Muscle layer of duodenum (tissue), 2 donors: ENCODE results near the gene NEK11.

Experiments
- H3K27ac ChIP-seq: one replicate; pipeline ENCODE4 v1.7.0; 2013; ENCODE audit warnings: mild to moderate bottlenecking, low read length
- H3K27me3 ChIP-seq: one replicate; pipeline ENCODE4 v1.7.0; 2013; ENCODE audit warnings: low read depth, mild to moderate bottlenecking, control low read depth, low read length
- H3K36me3 ChIP-seq, 2 donors: one replicate each; pipeline ENCODE4 v1.7.0; 2013; ENCODE audit warnings: low read length in 2 of 2, control low read depth in 1 of 2, mild to moderate bottlenecking in 1 of 2; ENCODE audit not compliant: insufficient read depth in 2 of 2, control insufficient read depth in 1 of 2
- H3K4me1 ChIP-seq, 2 donors: one replicate each; pipeline ENCODE4 v1.7.0; 2013; ENCODE audit warnings: low read length in 2 of 2, mild to moderate bottlenecking in 2 of 2, control low read depth in 1 of 2, moderate library complexity in 1 of 2; ENCODE audit not compliant: insufficient read depth in 2 of 2, control insufficient read depth in 1 of 2
- H3K4me3 ChIP-seq, 2 donors: one replicate each; pipeline ENCODE4 v1.7.0; 2013; ENCODE audit warnings: low read length in 2 of 2, low read depth in 1 of 2, mild to moderate bottlenecking in 1 of 2
- H3K9me3 ChIP-seq, 2 donors: one replicate each; pipeline ENCODE4 v1.7.0; 2013; ENCODE audit warnings: low read length in 2 of 2, control low read depth in 1 of 2, mild to moderate bottlenecking in 1 of 2; ENCODE audit not compliant: control insufficient read depth in 1 of 2
- donor health status: healthy.

Gene NEK11

GRCh38 chr3:131142580-131142979 is 115.9 kb downstream of the NEK11 start:
- H3K9me3 ChIP-seq: peaks cover 0 to 7% of the 10 kb centered on the region in 2 donors
- no peaks in the 10 kb centered on the region for H3K36me3 ChIP-seq
- no peak overlapping the region for H3K27ac ChIP-seq
- no peaks in the 10 kb centered on the region for H3K27me3 ChIP-seq
- no peaks in the 10 kb centered on the region for H3K4me1 ChIP-seq
- no peak overlapping the region for H3K4me3 ChIP-seq

DNA sequence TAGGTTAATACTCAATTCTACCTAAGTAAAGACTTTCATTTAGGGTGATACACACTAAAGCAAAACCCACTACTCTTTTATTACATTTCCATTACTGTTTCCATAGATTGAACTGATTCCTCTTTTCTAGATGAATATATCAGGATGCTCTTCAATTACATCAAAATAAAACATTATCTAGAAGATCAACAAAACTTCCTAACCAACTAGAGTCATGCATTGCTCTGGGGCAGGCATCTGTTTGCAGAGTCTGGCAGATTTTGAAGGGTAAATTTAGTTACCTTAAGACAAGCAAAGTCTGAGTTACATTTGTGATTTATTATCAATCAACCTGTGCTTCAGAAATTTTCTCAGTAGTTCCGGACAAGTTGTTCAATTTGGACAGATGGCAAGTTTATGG is 117.1 kb downstream of the NEK11 start:
- no peaks in the 10 kb centered on the region for H3K4me1 ChIP-seq
- no peaks in the 10 kb centered on the region for H3K27me3 ChIP-seq
- peaks cover 0 to 7% of the 10 kb centered on the region in 2 donors for H3K9me3 ChIP-seq
- no peak overlapping the region for H3K27ac ChIP-seq
- H3K36me3 ChIP-seq: no peaks in the 10 kb centered on the region
- no peak overlapping the region for H3K4me3 ChIP-seq

- Histone ChIP-seq H3K27ac (no peak overlapping the region), H3K36me3 (no peaks in the 10 kb centered on the region), H3K4me1 (no peaks in the 10 kb centered on the region), H3K9me3 (no peaks in the 10 kb centered on the region), H3K27me3 (no peaks in the 10 kb centered on the region), H3K4me3 (no peak overlapping the region)
These were observed 120.9 kb downstream of the NEK11 start for GRCh38 chr3:131147534-131147933.

- no peak overlapping the region for H3K27ac ChIP-seq
- no peaks in the 10 kb centered on the region for H3K9me3 ChIP-seq
- no peak overlapping the region for H3K4me3 ChIP-seq
- H3K4me1 ChIP-seq: no peaks in the 10 kb centered on the region
- H3K36me3 ChIP-seq: no peaks in the 10 kb centered on the region
- H3K27me3 ChIP-seq: no peaks in the 10 kb centered on the region
These were observed 131.8 kb downstream of the NEK11 start for GRCh38 chr3:131158434-131158833.

DNA sequence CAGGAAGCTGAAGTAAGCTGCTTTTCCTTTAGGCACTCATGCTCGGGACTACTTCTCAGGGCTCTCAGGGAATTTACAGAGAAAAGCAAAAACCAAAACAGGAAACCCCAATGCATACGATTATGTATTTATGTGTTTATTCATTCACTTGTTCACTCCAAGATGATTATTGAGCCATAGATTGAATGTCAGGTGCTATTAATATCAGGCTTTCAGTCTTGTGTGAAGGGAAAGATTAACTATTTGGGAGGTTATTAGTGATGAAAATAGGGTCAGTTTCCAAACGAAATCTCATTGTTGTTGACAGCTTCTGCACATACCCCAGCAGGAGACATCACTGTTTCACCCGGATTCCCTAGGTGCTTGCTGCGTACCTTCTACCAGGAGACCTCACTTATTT is 135.8 kb downstream of the NEK11 start:
- Histone ChIP-seq H3K4me3 (no peak overlapping the region), H3K9me3 (no peaks in the 10 kb centered on the region), H3K4me1 (no peaks in the 10 kb centered on the region), H3K36me3 (no peaks in the 10 kb centered on the region), H3K27me3 (no peaks in the 10 kb centered on the region), H3K27ac (no peak overlapping the region)

GRCh38 chr3:131167867-131168266 is 141.2 kb downstream of the NEK11 start:
- Histone ChIP-seq H3K27ac (no peak overlapping the region), H3K4me3 (no peak overlapping the region), H3K27me3 (no peaks in the 10 kb centered on the region), H3K9me3 (no peaks in the 10 kb centered on the region), H3K4me1 (no peaks in the 10 kb centered on the region), H3K36me3 (peaks cover 0 to 15% of the 10 kb centered on the region in 2 donors)

- Histone ChIP-seq H3K4me1 (no peaks in the 10 kb centered on the region), H3K4me3 (no peak overlapping the region), H3K27ac (no peak overlapping the region), H3K36me3 (peaks cover 0 to 15% of the 10 kb centered on the region in 2 donors), H3K27me3 (no peaks in the 10 kb centered on the region), H3K9me3 (no peaks in the 10 kb centered on the region)
These were observed 142.7 kb downstream of the NEK11 start for GRCh38 chr3:131169331-131169730.

GRCh38 chr3:131172502-131173200 is 146.0 kb downstream of the NEK11 start:
- Histone ChIP-seq H3K27ac (no peak overlapping the region), H3K4me3 (no peak overlapping the region), H3K27me3 (no peaks in the 10 kb centered on the region), H3K9me3 (no peaks in the 10 kb centered on the region), H3K4me1 (no peaks in the 10 kb centered on the region), H3K36me3 (peaks cover 0 to 19% of the 10 kb centered on the region in 2 donors)

- peaks cover 0 to under 1% of the 10 kb centered on the region in 2 donors for H3K9me3 ChIP-seq
- H3K27ac ChIP-seq: no peak overlapping the region
- H3K36me3 ChIP-seq: peaks cover 0 to 19% of the 10 kb centered on the region in 2 donors
- no peak overlapping the region for H3K4me3 ChIP-seq
- no peaks in the 10 kb centered on the region for H3K27me3 ChIP-seq
- no peaks in the 10 kb centered on the region for H3K4me1 ChIP-seq
These were observed 148.1 kb downstream of the NEK11 start for GRCh38 chr3:131174752-131175151.

- Histone ChIP-seq H3K9me3 (peaks cover 0 to 9% of the 10 kb centered on the region in 2 donors), H3K36me3 (peaks cover 0 to 5% of the 10 kb centered on the region in 2 donors), H3K27me3 (no peaks in the 10 kb centered on the region), H3K4me3 (no peak overlapping the region), H3K27ac (no peak overlapping the region), H3K4me1 (no peaks in the 10 kb centered on the region)
These were observed 152.2 kb downstream of the NEK11 start for GRCh38 chr3:131178710-131179375.

DNA sequence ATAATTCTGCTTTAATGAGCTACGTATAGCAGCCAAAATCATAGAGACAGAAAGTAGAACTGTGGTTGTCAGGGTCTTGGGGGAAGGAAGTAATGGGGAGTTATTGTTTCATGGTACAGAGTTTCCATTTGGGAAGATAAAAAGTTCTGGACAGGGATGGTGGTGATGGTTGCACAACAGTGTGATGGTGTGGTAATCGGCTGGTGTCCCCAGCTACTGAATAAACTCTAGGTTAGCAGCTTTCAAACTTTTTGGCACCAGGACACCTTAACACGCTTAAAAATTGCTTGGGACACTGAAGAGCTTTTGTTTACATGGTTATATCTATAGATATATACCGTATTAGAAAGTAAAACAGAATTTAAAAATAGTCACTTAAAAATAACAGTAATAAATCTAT is 166.0 kb downstream of the NEK11 start:
- no peak overlapping the region for H3K27ac ChIP-seq
- no peaks in the 10 kb centered on the region for H3K9me3 ChIP-seq
- H3K27me3 ChIP-seq: no peaks in the 10 kb centered on the region
- peaks cover 0 to 6% of the 10 kb centered on the region in 2 donors for H3K36me3 ChIP-seq
- no peaks in the 10 kb centered on the region for H3K4me1 ChIP-seq
- H3K4me3 ChIP-seq: no peak overlapping the region
